ENCODE data around the gene PLEKHA4. TPM values are rescaled to one million over a fixed set of nuclear protein-coding genes. Genes with fewer than 3 reads are reported as not detected.
"Not testable (repeated sequence)": the region's sequence is repeated elsewhere in the genome, so short reads cannot be mapped to it uniquely, and the experiment has no call there.

Gene PLEKHA4
- polyA plus RNA-seq, 10 donors: 23.6 to 43.5 (median 33.1) TPM

- DNase-seq: peak in 2 of 3 donors; percentile 68 to 82
These were observed 1.2 kb downstream of the PLEKHA4 start for GRCh38 chr19:48867123-48867745.

- no peak for DNase-seq
These were observed 1.7 kb downstream of the PLEKHA4 start for GRCh38 chr19:48866692-48867091.

GRCh38 chr19:48862827-48863226 is 5.6 kb downstream of the PLEKHA4 start:
- DNase-seq: no peak

DNA sequence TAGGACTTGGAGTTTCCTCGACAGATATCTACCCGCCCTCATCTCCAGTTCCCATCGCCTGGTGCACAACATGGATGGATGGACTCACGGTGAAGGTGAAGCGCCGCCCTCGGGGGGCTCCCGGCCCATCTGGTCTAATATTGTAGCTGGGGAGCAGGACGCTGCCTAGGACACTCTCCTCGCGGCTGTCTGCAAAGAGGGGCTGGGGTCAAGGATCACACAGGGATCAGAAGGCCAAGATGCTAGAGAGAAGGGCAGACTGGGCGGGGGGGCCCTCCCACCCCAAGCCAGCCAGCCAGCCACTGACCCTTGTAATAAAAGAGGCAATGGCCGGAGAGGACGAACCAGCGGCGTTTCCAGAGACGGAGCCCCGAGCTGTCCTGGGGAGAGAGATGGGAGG is 7.1 kb downstream of the PLEKHA4 start:
- DNase-seq: no peak

GRCh38 chr19:48859711-48860572 is 8.5 kb downstream of the PLEKHA4 start:
- no peak for DNase-seq

- peak in 1 of 3 donors; percentile 35 for DNase-seq
These were observed 9.3 kb downstream of the PLEKHA4 start for GRCh38 chr19:48858984-48859710.

DNA sequence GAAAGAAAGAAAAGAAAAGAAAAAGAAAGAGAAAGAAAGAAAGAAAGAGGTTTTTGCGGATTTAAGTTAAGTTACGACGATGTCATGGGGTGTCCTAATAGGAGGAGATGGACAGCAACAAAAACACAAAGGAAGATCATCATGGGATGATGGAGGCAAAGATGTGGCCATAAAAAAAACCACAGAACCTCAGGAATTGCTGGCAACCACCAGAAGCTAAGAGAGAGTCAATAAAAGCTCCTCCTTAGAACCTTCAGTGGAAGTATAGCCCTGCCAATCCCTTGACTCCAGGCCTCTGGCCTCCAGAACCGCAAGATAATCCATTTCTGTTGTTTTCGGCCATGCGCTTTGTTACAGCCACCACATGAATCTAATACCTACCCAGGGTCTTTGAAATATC is 11.5 kb downstream of the PLEKHA4 start:
- DNase-seq: no peak

DNA sequence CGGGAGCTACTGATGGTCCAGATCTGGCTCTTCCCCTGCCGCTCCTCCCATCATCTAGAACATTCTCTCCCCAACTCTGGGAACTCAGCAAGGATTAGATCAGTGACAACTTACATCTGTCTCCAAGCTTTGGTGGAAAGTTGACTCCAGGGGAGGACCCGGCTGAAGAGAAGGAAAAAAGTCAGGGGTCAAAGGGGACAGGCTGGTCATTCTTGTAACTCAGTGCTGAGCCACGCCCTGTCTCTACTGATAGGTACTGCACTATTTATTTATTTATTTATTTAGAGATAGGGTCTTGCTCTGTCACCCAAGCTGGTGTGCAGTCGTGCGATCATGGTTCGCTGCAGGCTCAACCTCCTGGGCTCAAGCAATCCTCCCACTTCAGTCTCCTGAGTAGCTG is 14.3 kb downstream of the PLEKHA4 start:
- no peak for DNase-seq

- no peak for DNase-seq
These were observed 14.9 kb downstream of the PLEKHA4 start for GRCh38 chr19:48853483-48853882.

- no peak for DNase-seq
These were observed 16.1 kb downstream of the PLEKHA4 start for GRCh38 chr19:48852292-48852691.

GRCh38 chr19:48846659-48847058 is 21.8 kb downstream of the PLEKHA4 start:
- not testable (repeated sequence) for DNase-seq

DNA sequence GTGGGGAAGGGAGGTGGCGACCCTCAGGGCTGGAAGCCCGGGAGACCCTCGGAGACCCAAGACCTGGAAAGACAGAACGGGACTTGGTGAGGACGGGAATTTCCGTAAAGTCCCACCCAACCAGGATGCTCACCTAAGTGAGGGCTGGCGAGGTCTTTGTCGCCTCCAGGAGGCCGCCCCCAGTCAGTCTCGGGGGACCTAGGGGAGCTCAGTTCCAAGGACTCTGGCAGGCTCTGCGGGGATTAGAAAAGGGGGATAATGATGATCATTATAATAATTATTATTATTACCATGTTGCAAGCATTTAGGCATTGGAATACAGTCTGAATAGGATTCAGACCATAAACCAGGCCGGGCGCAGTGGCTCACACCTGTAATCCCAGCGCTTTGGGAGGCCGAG is 23.0 kb downstream of the PLEKHA4 start:
- DNase-seq: no peak

GRCh38 chr19:48844472-48844871 is 23.9 kb downstream of the PLEKHA4 start:
- peak in 2 of 3 donors; percentile 11 to 24 for DNase-seq

GRCh38 chr19:48842789-48843162 is 25.6 kb downstream of the PLEKHA4 start:
- DNase-seq: peak in 2 of 3 donors; percentile 69 to 79

DNA sequence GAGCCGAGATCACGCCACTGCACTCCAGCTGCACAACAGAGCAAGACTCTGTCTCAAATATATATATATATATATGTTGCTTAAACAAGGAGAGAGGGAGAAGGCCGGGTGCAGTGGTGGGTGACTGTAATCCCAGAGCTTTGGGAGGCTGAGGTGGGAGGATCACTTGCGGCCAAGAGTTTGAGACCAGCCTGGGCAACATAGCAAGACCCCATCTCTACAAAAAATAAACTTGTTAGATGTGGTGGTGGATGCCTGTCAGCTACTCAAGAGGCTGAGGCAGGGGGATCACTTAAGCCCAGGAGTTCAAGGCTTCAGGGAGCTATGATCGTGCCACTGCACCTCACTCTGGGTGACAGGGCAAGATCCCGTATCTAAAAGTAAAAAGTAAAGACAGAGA is 26.8 kb downstream of the PLEKHA4 start:
- DNase-seq: no peak

GRCh38 chr19:48841047-48841446 is 27.4 kb downstream of the PLEKHA4 start:
- DNase-seq: no peak

- DNase-seq: no peak
These were observed 30.7 kb downstream of the PLEKHA4 start for GRCh38 chr19:48837687-48838086.

DNA sequence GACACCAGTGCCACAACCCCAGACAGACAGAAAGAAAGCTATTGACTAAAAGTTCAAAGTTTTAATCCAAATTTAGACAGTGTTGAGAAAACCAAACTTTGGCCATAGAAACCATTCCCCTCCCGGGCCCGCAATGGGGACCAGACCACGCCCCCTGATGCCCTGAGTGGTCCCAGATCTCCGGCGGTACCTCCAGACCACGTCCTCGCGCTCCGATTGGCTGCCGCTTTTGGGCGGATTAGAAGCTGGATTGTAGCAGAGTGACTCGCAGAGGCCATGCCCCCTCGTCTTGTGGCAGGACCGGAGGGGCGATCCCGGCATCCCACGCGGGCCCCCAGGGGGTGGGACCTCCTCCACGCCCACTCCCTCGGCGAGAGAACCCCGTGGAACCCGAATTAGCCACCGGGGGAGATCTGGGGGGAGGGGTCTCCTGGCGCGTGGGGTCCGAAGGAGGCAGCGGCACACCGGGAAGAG is 31.3 kb downstream of the PLEKHA4 start:
- DNase-seq: peak; percentile 76 to 81 (median 80)

GRCh38 chr19:48836089-48837017 is 32.1 kb downstream of the PLEKHA4 start, which contains the start of gene HSD17B14:
Gene HSD17B14 (minus strand): TSS chr19:48836491. CDS start chr19:48836411, 80 bp downstream.
- DNase-seq: peak in 2 of 3 donors; percentile 36 to 58

DNA sequence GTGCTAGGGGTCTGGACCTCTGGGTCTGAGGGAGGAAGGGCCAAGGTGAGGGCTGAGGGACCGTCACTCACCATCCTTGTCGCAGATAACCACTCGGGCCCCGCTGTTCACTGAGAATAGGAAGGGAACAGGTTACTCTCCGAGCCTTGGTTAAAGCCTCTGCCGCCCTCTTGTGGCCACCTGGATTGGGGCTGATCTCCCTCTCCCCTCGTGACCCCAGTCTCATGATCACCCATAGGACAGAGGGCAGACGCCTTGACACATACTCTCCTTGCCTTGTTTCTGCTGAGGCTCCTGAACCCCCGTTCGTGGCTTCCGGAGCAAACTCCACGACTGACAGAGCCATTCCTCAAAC is 32.7 kb downstream of the PLEKHA4 start:
- DNase-seq: peak; percentile 71 to 89 (median 86)

GRCh38 chr19:48833977-48834376 is 34.4 kb downstream of the PLEKHA4 start:
- DNase-seq: no peak
